ENCODE data around the gene SLC22A25. TPM values are rescaled to one million over a fixed set of nuclear protein-coding genes. Genes with fewer than 3 reads are reported as not detected.

The SLC22A25 gene
- total and polyA plus RNA-seq, 2 of the 13 experiments (the other 11 are each of a cell fraction or from before 2014, with no cell fraction given), result 0.18 to 0.42 TPM

DNA sequence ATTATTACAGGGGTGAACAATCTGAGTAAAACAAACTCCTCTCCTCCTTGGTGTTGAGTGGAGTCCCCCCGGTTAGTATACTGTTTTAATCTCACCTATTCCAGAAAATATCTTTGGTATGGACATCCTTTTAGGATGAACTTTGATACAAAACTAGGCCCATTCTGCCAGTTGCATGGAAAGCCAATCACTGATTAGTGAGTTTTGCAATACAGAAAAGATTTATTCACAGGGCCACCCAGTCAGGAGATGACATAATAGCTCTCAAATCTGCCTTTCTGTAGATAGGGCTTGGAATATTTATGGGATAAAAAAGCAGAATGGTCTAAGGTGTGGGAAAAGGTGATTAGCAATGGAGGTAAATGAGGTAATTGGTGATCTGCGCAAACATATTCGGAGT, 30.3 kb upstream of the SLC22A25 start:
- ChIA-PET CTCF (ENCODE audit: low intra/inter-chr PET ratio, low total read pairs) (interaction anchor here (2.1 to 2.2 kb wide), 2 partner anchors 61 to 145 kb away, joined by 6 to 14 read pairs; no protein-coding TSS in a partner anchor), POLR2A (no interaction called here)
- H3K79me2 ChIP-seq (ENCODE audit: insufficient read depth, low read length), result no peaks in the 10 kb centered on the region
- no TSS peak for BruUV-seq (replicated peaks)
- H3K9ac ChIP-seq (ENCODE audit: insufficient read depth, low read depth, low read length), result no peak overlapping the region
- no peak overlapping the region for H3K4me2 ChIP-seq (ENCODE audit: low read depth, low read length)
- H3K36me3 ChIP-seq (replicated peaks in 1 of 2; ENCODE audit: control insufficient read depth in 1 of 2, insufficient read depth in 2 of 2, low read length in 2 of 2), result no peaks in the 10 kb centered on the region
- no peak for DNase-seq (ENCODE audit: low spot score)
- ATAC-seq, result no peak
- in situ Hi-C loops (cut with HindIII; ENCODE audit: extremely low pct_ligation_motif_present, low pct_unique_long_range_greater_than_20kb), result loop anchor here (10.0 kb wide), 1 partner anchor 149 kb away; no protein-coding TSS in a partner anchor
- H3K27me3 ChIP-seq (ENCODE audit: control insufficient read depth in 1 of 2, insufficient read depth in 2 of 2, low read length in 2 of 2), result no peaks in the 10 kb centered on the region
- WGBS (ENCODE audit: low lambda C conversion rate), result 93% methylated on average over 3 of the region's 3 CpGs
- peaks cover 30% of the 10 kb centered on the region for H3K4me1 ChIP-seq (ENCODE audit: insufficient read depth, low read length)
- intact Hi-C loops (cut with micrococcal nuclease; ENCODE audit: unreplicated experiment), result loop anchor here (1.0 to 5.0 kb wide), 3 partner anchors 61 to 238 kb away; no protein-coding TSS in a partner anchor
- no peak overlapping the region for H3K27ac ChIP-seq (ENCODE audit: extremely low read length, insufficient read depth, low read length)
- no peak for FAIRE-seq
- H3K4me3 ChIP-seq (replicated peaks in 1 of 3; ENCODE audit: insufficient read depth in 1 of 3, low read depth in 2 of 3, low read length in 3 of 3), result no peak overlapping the region
- no peaks in the 10 kb centered on the region for H4K20me1 ChIP-seq (ENCODE audit: insufficient read depth, low read length)
- H3K9me3 ChIP-seq (ENCODE audit: low read length), result no peaks in the 10 kb centered on the region
- no peak overlapping the region for H2AFZ ChIP-seq (ENCODE audit: low read length)
- no peak for TF ChIP-seq ETV6 (CRISPR knock-in tag; conservative IDR thresholded peaks at IDR 0.05)
- TF ChIP-seq, protein P1, sequence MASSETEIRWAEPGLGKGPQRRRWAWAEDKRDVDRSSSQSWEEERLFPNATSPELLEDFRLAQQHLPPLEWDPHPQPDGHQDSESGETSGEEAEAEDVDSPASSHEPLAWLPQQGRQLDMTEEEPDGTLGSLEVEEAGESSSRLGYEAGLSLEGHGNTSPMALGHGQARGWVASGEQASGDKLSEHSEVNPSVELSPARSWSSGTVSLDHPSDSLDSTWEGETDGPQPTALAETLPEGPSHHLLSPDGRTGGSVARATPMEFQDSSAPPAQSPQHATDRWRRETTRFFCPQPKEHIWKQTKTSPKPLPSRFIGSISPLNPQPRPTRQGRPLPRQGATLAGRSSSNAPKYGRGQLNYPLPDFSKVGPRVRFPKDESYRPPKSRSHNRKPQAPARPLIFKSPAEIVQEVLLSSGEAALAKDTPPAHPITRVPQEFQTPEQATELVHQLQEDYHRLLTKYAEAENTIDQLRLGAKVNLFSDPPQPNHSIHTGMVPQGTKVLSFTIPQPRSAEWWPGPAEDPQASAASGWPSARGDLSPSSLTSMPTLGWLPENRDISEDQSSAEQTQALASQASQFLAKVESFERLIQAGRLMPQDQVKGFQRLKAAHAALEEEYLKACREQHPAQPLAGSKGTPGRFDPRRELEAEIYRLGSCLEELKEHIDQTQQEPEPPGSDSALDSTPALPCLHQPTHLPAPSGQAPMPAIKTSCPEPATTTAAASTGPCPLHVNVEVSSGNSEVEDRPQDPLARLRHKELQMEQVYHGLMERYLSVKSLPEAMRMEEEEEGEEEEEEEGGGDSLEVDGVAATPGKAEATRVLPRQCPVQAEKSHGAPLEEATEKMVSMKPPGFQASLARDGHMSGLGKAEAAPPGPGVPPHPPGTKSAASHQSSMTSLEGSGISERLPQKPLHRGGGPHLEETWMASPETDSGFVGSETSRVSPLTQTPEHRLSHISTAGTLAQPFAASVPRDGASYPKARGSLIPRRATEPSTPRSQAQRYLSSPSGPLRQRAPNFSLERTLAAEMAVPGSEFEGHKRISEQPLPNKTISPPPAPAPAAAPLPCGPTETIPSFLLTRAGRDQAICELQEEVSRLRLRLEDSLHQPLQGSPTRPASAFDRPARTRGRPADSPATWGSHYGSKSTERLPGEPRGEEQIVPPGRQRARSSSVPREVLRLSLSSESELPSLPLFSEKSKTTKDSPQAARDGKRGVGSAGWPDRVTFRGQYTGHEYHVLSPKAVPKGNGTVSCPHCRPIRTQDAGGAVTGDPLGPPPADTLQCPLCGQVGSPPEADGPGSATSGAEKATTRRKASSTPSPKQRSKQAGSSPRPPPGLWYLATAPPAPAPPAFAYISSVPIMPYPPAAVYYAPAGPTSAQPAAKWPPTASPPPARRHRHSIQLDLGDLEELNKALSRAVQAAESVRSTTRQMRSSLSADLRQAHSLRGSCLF (CRISPR knock-in tag; IDR thresholded peaks at IDR 0.05; ENCODE audit: borderline replicate concordance), result no peak
- TF ChIP-seq ZNF557 (CRISPR knock-in tag; IDR thresholded peaks at IDR 0.05), result no peak
- no peak for TF ChIP-seq MAZ (IDR thresholded peaks at IDR 0.05; ENCODE audit: borderline replicate concordance, low read depth, low read length)
- TF ChIP-seq MAZ (CRISPR knock-in tag; IDR thresholded peaks at IDR 0.05; ENCODE audit: low read depth), result no peak
- no peak for TF ChIP-seq SALL2 (CRISPR knock-in tag; IDR thresholded peaks at IDR 0.05)
- TF ChIP-seq, protein P2, sequence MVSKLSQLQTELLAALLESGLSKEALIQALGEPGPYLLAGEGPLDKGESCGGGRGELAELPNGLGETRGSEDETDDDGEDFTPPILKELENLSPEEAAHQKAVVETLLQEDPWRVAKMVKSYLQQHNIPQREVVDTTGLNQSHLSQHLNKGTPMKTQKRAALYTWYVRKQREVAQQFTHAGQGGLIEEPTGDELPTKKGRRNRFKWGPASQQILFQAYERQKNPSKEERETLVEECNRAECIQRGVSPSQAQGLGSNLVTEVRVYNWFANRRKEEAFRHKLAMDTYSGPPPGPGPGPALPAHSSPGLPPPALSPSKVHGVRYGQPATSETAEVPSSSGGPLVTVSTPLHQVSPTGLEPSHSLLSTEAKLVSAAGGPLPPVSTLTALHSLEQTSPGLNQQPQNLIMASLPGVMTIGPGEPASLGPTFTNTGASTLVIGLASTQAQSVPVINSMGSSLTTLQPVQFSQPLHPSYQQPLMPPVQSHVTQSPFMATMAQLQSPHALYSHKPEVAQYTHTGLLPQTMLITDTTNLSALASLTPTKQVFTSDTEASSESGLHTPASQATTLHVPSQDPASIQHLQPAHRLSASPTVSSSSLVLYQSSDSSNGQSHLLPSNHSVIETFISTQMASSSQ (IDR thresholded peaks at IDR 0.05; ENCODE audit: low read depth), result no peak
- TF ChIP-seq, protein P2 (CRISPR knock-in tag; IDR thresholded peaks at IDR 0.05; ENCODE audit: borderline replicate concordance), result no peak
- TF ChIP-seq, protein P3, sequence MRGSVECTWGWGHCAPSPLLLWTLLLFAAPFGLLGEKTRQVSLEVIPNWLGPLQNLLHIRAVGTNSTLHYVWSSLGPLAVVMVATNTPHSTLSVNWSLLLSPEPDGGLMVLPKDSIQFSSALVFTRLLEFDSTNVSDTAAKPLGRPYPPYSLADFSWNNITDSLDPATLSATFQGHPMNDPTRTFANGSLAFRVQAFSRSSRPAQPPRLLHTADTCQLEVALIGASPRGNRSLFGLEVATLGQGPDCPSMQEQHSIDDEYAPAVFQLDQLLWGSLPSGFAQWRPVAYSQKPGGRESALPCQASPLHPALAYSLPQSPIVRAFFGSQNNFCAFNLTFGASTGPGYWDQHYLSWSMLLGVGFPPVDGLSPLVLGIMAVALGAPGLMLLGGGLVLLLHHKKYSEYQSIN (CRISPR knock-in tag; IDR thresholded peaks at IDR 0.05; ENCODE audit: borderline replicate concordance), result no peak
- no peak for TF ChIP-seq SNAI1 (CRISPR knock-in tag; IDR thresholded peaks at IDR 0.05; ENCODE audit: borderline replicate concordance)
- no peak for TF ChIP-seq FLYWCH1 (CRISPR knock-in tag; IDR thresholded peaks at IDR 0.05)
- TF ChIP-seq POLR2AphosphoS2 (IDR thresholded peaks at IDR 0.05; ENCODE audit: low read depth, low read length), result no peak
- TF ChIP-seq BRD4 (CRISPR knock-in tag; IDR thresholded peaks at IDR 0.05), result no peak
- TF ChIP-seq, protein P4, sequence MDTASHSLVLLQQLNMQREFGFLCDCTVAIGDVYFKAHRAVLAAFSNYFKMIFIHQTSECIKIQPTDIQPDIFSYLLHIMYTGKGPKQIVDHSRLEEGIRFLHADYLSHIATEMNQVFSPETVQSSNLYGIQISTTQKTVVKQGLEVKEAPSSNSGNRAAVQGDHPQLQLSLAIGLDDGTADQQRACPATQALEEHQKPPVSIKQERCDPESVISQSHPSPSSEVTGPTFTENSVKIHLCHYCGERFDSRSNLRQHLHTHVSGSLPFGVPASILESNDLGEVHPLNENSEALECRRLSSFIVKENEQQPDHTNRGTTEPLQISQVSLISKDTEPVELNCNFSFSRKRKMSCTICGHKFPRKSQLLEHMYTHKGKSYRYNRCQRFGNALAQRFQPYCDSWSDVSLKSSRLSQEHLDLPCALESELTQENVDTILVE (CRISPR knock-in tag; IDR thresholded peaks at IDR 0.05), result no peak

All from HepG2 (cell line).